Measurements from ENCODE around the gene NFYA. TPM values are rescaled to one million over a fixed set of nuclear protein-coding genes. Genes with fewer than 3 reads are reported as not detected.

The NFYA gene
- total RNA-seq, 1 experiment from 2014 or later, result 28.1 TPM

DNA sequence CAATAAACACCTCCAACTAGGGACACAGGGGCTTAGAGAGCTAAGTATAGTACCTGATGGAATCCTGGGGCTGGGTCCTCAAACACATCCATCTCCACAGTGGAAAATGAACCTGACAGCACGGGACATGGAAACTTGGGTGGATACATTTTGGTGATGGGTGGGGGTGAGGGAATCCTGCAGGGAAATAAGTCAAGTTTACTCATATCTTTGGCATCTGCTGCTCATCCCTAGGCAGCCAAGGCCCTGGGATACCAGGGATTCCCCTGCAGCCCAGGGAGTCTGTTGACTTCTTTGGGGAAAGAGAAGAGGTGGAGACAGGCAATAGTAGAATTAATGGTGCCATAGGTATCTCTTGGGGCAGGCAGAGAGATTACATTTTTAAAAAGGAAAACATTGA is 13.2 kb upstream of the NFYA start:
- peak; percentile 14 for DNase-seq
- Histone ChIP-seq H3K27me3 (no peaks in the 10 kb centered on the region), H3K36me3 (no peaks in the 10 kb centered on the region), H3K9me3 (no peaks in the 10 kb centered on the region), H3K4me3 (no peak overlapping the region)

DNA sequence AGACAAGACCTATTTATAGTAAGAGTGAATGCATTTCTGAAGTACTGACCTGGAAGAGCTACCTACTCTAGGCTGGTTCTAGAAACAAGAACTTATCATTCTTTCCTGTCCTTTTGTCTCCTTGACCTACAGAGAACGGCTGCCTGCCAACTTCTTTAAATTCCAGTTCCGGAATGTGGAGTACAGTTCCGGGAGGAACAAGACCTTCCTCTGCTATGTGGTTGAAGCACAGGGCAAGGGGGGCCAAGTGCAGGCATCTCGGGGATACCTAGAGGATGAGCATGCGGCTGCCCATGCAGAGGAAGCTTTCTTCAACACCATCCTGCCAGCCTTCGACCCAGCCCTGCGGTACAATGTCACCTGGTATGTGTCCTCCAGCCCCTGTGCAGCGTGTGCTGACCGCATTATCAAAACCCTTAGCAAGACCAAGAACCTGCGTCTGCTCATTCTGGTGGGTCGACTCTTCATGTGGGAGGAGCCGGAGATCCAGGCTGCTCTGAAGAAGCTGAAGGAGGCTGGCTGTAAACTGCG is 11.5 kb upstream of the NFYA start:
- H3K9me3 ChIP-seq, result no peaks in the 10 kb centered on the region
- H3K36me3 ChIP-seq, result no peaks in the 10 kb centered on the region; the same call in 1 of the 2 replicates
- no peak for DNase-seq
- H3K4me3 ChIP-seq, result no peak overlapping the region
- no peaks in the 10 kb centered on the region for H3K27me3 ChIP-seq

DNA sequence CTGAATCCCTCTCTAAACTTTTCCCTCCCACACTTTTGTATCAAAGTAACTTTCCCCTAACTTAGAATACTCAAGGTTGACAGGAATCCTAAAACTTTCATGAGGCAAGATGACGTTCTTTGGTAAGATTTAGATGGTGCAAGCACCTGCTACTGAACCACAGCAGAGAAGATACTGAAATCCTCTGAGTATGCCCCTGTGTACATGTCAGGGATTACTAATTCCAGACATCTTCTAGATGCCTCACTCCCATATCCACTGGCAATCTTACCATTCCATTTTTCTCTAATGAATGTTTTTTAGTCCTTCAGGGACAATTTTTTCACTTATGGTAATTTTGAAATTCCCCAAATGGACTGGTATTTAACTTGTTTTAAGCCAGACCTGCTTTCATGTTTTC is 10.7 kb upstream of the NFYA start:
- Histone ChIP-seq H3K4me3 (no peak overlapping the region), H3K27me3 (no peaks in the 10 kb centered on the region), H3K9me3 (no peaks in the 10 kb centered on the region), H3K36me3 (no peaks in the 10 kb centered on the region; the same call in 1 of the 2 replicates)
- DNase-seq, result no peak

DNA sequence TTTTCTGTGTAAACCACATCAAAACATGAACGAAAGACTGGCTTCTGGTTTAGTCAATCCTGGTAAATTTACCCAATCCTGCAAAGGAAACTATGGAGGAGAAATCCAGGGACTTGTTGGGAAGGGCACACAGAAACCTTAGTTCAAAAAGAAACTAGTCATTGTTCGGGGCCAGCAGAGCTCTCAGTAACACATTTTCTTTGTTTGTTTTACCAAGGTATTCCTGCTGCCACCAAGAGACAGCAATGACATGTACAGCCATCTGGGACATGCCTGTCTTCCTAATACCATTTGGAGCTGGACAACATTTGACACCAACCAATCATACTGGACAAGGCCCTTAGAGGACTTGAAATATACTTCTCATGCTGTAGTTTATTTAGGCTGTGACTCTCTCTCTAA is 8.9 kb upstream of the NFYA start:
- DNase-seq, result no peak
- no peaks in the 10 kb centered on the region for H3K27me3 ChIP-seq
- no peak overlapping the region for H3K4me3 ChIP-seq
- no peaks in the 10 kb centered on the region for H3K9me3 ChIP-seq
- H3K36me3 ChIP-seq, result no peaks in the 10 kb centered on the region; the same call in 1 of the 2 replicates

DNA sequence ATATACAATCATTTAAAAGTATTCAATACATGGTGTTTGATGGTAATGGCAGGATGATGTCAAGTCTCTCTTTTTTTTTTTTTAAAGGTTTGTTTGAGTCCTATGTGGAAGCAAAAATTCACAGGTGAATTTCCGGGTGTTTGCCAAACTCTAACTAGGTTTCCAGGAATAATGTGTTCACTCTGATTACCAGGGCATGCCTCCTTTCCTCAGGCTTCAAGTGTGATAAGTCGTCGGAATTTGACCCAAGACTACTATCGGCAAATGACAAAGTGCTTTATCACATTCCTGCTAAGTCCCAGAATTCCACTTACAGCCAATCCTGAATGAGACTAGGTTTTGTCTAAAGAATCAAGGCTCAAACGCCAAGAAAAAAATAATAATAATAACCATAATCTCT is 7.9 kb upstream of the NFYA start:
- Histone ChIP-seq H3K27me3 (no peaks in the 10 kb centered on the region), H3K36me3 (no peaks in the 10 kb centered on the region; the same call in 1 of the 2 replicates), H3K4me3 (no peak overlapping the region), H3K9me3 (no peaks in the 10 kb centered on the region)
- no peak for DNase-seq

DNA sequence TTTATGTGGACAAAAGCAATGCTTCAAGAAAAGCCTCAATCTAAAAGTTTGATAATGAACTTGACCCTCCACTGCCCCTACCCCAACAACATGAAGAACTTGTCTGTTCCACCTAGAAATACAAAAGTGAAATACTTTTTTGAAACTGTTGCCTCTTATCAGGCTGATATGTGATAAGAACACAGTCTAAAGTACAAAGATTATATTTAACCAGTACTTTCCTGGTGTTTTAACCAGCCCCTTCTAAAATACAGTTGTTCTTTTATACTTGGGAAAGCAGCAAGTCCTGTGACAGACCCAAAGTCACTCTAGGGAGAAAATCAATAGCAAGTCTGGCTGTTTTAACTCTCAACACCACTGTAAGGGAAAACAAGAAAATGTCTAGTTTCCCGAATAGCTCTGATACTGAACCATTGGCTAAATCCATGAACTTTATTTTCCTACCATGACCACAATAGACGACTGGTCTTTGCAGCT is 7.2 kb upstream of the NFYA start:
- no peak for DNase-seq
- no peaks in the 10 kb centered on the region for H3K27me3 ChIP-seq

DNA sequence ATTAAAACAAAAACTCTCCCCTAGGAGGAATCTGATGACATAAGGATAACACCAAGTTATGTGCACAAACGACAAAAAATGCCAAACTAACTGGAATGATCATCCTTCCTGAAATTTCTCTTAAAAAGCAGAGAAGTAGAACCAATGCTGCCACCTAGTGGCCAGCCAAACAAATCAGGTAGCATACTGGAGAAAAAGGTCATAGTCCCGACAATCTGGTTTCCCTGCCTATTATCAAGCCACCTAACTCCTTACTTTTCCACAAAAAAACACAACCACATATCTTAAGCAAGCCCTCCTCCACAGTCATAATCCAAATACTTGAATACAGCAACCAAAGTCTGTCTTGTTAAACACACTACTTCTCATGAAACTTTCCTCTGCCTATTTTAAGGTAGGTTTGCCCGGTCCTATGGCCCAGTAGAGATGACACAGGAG is 5.9 kb upstream of the NFYA start:
- Histone ChIP-seq H3K4me3 (no peak overlapping the region), H3K9me3 (no peaks in the 10 kb centered on the region), H3K36me3 (no peaks in the 10 kb centered on the region; the same call in 1 of the 2 replicates), H3K27me3 (no peaks in the 10 kb centered on the region)
- DNase-seq, result peak; percentile 21

More for the DNA sequence above, 7.2 kb upstream of the NFYA start:
- Histone ChIP-seq H3K9me3 (no peaks in the 10 kb centered on the region), H3K36me3 (no peaks in the 10 kb centered on the region; the same call in 1 of the 2 replicates), H3K4me3 (no peak overlapping the region)

DNA sequence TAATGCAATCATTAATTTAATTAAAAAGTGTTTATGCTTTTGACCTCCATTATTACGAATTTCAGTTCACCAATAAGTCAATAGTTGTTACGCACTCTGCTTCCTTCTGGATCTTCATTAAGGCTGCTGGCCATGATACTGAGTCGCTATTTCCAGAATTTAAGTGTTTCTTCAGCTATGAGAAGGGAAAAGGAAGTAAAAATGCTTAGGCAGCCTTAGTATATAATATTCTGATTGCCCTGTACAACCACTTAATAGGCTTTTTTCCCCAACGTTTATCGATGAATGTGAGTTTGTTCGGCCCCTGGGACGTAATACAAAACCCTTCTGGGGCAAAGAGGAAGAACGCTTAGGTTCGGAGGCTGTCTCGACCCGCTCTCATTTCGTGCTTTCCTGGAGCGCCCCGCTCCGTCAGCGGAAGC is 1.3 kb upstream of the NFYA start:
- DNase-seq, result no peak
- no peaks in the 10 kb centered on the region for H3K27me3 ChIP-seq
- H3K36me3 ChIP-seq, result 0 out of 2 replicates have a peak, but pooled peaks cover 3% of the 10 kb centered on the region
- H3K9me3 ChIP-seq, result no peaks in the 10 kb centered on the region
- H3K4me3 ChIP-seq, result peak overlapping the region; percentile 69

DNA sequence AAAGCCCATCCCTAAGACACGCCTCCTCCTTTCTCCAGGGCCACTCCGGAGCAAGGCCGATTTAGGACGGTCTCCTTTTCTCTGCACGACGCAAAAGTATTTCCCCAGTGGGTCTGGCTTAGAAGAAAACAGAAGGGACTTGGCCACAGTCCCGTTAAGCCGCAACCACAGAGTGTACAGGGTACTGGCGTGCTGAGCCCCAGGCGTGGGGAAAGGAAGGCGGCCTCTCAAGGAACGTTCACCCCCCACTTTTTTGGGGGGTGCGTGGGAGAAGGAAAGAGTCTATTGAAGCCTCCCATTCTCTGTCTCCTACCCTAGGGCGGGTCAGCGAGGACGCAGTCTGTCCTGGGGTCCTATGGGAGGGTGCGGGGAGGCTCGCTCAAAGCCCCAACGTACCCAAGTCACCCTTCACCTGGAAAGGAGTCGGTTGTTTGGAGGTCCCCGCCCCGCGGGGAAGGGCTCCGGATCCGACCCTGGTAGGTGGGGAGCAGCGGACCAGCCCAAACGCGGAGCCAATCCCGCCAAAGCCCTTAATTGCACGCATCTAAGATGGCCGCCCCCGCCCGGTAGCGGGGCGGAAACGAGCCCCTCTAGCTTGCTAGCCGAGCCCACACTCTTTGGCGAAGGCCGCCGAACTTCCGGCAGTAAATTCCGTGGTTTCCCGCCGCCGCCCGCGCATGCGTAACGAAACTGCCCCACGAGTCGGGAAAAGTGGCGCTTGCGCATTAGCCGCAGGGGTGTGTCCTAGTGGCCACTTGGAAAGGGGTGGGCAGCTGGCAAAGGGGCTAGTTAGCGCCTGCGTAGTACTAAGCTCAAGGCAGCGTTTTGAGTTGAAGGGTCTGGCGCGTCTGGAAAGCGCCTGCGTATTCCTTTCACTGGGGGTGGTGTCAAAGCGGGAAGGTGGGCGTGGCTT is 595 bp upstream of the NFYA start, which contains the start of gene OARD1:
Gene OARD1, minus strand, starts transcription at position 434 of the 913 bp plus-strand sequence. CDS start 722 bp downstream, outside the sequence.
- H3K36me3 ChIP-seq, result 0 out of 2 replicates have a peak, but pooled peaks cover 3% of the 10 kb centered on the region
- H3K27me3 ChIP-seq, result no peaks in the 10 kb centered on the region
- peak; percentile 96 for DNase-seq
- H3K9me3 ChIP-seq, result no peaks in the 10 kb centered on the region
- peak within 1 kb of the TSS; percentile 69 for H3K4me3 ChIP-seq

DNA sequence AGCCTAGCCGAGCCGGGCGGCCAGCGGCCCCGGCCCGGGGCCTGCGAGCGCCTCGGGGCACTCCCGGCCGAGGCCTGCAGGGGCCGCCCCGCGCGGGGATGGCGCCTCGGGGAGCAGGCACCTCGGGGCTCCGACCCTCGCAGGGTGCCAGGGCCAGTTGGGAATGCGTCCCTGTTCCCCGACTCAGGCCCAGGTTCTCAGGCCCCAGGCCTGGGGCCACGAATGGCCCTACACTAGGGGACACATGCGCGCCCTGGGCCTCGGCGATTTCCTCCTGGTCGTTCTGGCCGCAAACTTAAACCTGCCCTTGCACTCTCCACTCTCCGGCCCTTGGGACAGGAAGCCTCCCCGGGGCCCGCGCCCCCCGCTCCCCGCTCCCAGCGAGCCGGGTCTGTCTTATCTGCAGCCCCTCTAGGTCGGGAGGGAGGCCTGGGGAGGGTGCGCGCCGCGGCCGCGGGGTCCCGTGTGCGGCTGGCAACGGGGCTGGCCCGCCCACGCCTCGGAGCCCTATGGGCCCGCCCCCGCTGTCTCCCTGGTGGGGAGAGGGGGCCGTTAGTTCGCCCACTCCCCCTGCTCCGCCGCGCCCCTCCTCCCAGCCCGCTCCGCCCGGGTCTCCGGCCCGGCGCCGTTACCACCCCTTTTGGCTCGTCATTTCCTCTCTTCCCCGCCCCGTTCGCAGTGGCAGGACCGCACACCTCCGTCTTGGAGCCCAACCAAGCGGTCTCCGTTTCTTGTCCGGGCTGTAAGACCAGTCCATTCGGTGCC is 611 bp downstream of the NFYA start:
- Histone ChIP-seq H3K4me3 (peak overlapping the region; percentile 69), H3K27me3 (no peaks in the 10 kb centered on the region)
- DNase-seq, result peak; percentile 81

DNA sequence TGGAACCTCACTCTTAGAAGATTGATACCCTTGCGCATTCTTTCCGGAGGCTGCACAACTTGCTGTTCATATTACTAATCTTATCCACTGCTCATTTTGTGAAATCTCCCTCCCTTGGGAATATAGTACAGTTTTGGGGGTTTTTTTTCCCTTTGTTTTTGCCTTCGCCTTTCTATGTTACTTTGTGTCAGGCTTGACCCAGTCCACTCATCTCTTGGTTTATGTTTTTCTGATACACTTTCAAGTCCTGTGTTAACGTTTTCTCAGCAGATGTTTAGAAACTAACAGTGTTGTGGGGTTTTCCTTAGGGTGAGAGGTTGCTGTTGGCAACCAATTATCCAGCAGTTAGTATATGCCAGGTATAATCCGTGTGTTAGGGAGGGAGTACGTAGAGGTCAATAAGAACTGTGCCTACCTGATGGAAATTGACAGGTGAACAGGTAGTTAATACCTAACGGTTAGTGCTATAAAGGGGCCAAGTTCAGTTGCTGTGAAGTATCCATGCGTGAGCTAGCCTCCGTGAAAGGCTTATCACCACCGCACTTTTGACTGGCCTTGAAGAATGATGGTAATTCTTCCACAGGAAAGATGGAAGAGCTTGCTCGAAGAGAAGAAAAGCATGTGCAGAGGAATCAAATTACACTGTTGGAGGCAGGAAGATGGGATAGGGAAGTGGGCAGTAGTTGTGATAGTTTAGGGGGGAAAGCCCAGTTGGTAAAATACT is 1.4 kb downstream of the NFYA start:
- no peak for DNase-seq
- Histone ChIP-seq H3K4me3 (peak overlapping the region; percentile 69), H3K36me3 (peaks cover 10% of the 10 kb centered on the region)

More for the DNA sequence above, 611 bp downstream of the NFYA start:
- no peaks in the 10 kb centered on the region for H3K9me3 ChIP-seq
- H3K36me3 ChIP-seq, result 0 out of 2 replicates have a peak, but pooled peaks cover 3% of the 10 kb centered on the region

DNA sequence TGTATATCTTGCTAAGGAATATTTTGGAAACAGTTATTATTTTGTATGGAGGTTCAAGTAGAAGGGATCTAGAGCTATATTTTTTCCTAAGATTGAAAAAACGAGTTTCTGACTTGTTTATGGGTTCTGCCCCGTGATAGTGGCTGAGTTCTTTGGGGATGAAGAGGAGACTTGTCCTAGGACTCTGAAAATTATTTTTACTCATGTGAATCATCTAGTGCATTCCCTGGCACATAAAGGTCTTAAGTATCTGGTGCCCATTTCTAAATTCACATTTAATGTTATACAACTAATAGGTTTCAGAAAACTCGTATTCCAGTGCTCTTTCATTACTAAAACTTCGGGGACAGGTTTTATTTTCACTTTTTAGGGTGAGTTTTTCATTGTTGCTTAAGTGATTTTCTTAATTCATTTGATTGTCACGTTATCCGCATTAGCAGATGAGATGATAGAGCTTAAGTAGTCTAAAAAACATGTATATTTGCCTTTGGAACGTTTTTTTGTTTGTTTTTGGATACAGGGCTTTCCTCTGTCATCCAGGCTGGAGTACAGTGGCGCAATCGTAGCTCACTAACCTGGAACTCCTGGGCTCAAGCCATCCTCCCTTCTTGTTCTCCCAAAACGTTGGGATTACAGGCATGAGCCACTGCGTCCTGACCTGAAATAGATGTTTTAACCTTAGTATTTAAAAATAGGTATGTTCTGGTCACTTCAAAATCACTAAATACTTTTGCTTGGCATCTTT is 2.1 kb downstream of the NFYA start:
- H3K9me3 ChIP-seq, result no peaks in the 10 kb centered on the region
- peak overlapping the region; percentile 69 for H3K4me3 ChIP-seq
- peaks cover 15% of the 10 kb centered on the region for H3K36me3 ChIP-seq
- no peaks in the 10 kb centered on the region for H3K27me3 ChIP-seq
- DNase-seq, result no peak

More for the DNA sequence above, 1.4 kb downstream of the NFYA start:
- Histone ChIP-seq H3K9me3 (no peaks in the 10 kb centered on the region), H3K27me3 (no peaks in the 10 kb centered on the region)

DNA sequence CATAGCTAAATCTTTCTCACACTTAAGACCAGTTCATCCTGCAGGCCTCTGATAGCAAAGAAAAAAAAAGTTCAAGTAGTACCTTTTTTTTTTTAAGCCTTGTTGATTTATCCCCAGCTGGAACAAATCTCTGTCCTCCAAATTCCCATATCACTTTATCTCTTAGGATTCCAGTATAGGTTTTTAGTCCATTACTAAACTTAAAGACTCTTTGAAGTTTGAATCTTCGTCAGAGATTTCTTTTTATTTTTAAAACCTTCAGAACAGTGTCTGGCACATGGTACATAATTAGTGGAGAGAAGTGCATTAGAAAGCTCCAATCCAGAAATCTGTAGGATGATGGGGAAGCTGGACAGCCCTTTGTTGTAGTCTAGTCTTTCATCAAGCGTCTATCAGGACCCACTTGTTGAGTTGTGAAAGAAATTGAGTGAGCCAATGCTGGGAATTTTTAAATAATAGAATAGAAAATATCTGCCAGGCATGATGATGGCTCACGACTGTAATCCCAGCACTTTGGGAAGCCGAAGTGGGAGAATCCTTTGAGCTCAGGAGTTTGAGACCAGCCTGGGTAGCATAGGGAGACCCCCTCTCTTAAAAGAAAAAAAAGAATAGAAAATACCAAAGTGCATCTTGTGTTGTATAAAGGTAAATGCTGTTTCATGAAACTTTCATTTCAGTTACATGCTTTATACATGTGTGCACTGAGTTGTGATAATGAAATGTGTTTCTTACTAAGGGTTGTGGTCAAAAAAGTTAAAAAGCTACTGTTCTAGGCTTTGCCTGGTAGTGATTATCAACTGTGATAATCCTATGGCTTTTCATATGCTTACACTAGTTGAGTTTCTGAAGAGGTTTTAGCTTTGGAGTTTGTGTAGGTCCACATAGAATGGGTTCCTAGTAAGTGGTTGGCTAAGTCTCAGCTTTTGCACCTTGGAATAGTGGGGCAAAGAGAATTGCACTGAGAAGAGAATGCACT is 3.2 kb downstream of the NFYA start:
- Histone ChIP-seq H3K9me3 (no peaks in the 10 kb centered on the region), H3K4me3 (no peak overlapping the region), H3K36me3 (peaks cover 15% of the 10 kb centered on the region), H3K27me3 (no peaks in the 10 kb centered on the region)
- DNase-seq, result no peak

DNA sequence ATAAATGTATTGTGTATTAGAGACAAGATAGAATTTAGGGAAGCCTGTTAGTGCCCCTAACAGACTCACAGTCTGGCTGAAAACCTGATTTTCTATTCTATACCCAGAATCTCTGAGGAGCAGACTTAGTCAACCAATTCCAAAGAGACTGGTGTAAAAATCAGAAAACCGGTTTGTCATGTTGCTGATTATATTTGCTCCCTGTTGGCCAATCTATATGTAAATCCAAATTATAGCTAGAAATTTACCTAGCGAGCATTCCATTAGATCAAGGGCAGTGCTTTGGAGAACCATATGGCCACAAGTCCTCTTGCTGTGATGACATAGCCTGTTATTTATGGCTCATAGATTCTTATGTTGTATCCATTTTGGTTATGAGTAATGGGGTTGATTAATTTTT is 4.8 kb downstream of the NFYA start:
- no peak overlapping the region for H3K4me3 ChIP-seq
- peaks cover 17% of the 10 kb centered on the region for H3K36me3 ChIP-seq
- H3K27me3 ChIP-seq, result no peaks in the 10 kb centered on the region
- no peaks in the 10 kb centered on the region for H3K9me3 ChIP-seq
- no peak for DNase-seq

All from MG63 (cell line).